ENCODE results near the gene KLHL14.

Gene KLHL14

DNA sequence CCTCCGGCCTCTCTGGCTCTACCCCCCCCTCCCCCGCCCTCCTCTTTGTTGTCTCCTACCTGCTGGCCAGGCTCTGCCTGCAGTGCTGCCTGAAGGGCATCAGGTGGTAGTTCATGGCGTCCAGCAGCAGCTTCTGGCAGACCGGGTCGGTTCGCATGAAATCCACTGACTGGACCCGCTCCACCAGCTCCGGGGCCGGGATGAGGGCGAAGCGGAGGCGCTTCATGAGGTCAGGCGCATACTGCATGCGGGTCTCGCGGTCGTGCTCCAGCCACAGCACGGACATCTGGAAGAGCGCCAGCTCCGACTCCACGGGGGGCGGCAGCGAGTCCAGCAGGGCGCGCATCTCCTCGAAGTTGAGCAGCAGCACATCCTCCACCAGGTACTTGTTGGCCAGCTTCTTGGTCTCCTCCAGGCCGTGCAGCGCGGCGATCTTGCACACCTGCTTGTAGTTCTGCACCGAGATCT lies 3.2 kb downstream of the KLHL14 start:
- DNase-seq, result no peak

DNA sequence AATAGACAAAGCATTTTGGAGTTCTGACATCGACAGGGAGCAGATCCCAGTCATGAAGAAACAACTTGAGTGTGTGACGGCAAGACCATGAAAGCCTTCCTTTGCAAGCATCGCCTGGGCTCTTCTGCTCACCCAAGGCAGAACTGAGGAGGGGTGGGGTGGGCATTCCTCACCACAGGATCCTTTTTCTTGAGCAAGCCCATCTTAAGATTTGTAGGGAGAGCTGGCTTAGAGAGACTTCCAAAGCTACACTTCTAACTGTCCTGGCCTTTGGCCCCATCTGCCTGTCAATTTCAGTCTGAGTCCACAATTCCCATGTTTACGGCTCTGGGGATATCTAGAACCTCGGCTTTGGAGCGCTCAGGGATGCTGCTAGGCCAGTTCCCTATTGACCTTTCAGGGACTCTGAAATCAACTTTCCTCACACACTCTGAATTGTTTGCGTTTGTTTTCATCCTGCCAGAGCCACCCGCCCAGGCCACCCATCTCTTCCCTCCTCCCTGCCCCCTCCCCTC lies 3.7 kb downstream of the KLHL14 start:
- no peak for DNase-seq

DNA sequence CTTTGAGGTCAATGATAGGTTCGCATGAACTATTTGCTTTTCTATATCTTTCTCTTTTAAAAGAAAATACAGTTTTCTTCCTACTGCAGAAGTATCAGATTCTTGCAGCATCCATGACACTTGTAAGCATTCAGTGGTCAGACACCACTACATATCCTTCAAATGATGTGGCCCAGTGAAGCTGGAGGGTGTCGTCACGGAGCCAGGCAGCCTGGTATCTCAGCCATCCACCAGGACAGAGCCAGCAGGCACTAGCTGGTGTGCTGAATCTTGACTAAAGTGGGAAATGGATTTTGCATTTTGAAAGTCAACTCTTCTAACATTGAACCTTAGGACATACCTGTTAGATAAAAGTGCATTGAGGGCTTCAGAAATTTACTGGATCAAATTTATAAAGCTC lies 5.4 kb downstream of the KLHL14 start:
- no peak for DNase-seq

DNA sequence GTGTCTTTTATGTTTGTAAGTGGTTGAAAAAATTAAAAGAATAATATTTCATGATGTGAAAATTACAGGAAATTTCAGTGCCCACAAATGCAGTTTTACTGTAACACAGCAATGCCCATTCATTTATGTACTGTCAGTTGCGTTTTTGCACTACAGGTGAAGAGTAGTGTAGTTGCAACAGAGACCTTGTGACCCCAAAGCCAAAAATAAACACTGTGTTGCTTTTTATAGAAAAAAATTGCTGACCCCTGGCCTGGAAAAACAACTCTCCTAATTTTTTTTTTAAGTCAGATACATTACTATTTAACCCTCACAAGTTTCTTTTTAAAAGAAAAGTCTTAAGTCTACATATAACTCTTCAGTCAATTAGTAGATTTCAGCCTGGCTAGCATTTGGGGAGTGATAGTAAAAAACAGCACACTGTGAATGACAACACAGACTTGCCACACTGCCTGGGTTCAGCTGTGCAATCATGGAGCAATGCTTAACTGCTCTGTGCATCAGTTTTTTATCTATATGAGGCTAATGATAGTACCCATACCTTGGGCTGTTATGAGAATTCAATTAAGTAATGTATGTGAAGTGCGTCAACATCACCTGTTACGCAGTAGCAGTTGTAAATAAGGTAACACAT lies 8.1 kb downstream of the KLHL14 start:
- DNase-seq, result no peak

DNA sequence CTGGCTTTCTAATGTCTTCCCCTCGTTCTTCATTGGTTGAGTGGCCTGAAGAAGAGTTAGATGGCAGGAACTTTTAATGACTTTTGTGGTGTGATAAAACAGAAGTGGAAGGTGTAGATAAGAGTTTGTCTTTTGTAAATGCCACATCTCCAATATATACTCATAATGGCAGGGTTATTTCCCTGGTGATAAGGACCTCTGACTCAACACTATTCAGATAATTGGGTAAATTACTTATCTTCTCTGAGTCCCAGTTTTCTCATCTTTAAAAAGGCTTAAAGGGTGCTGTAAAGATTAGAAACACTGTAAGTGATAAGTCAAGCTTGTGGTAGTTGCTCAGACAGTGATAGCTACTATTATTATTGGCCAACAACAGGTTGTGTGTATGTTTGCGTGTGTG lies 9.5 kb downstream of the KLHL14 start:
- DNase-seq, result no peak

DNA sequence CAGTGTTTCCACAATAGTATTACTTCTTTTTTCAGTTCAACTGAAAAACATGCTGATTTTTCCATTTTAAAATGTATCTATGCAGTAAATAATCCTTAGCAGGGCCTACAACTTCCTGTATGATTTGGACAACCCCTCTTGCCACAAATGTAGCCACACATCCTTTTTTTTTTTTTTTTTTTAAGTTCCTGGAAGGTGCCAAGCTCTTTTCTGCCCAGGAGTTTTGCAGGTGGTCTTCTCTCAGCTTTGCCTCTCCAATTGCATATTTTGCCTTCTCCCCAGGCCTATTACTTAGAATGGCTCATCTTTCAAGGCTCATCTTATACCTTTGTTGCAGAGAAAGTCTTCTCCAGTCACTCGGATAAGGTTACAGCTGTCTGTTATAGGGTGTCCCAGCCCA lies 11.6 kb downstream of the KLHL14 start:
- DNase-seq, result no peak

DNA sequence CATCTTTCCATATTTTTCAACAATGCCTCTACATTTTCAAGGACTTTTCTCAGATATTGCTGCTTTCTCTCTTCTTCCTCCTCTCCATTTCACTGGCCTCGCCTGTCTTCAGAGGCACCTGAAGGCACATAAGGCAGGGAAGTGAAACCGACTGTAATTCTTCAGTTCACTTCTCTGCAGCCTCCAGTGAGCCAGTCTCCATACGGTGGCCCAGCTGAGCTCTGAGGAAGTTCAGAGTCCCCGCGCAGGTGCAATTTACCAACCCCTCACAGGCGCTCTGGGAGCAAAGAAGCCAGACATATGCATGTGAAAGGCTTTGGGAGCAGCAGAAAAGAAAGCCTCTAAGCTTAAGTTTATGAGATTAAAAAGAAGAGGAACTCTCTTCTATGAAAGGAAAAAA lies 12.4 kb downstream of the KLHL14 start:
- no peak for DNase-seq

DNA sequence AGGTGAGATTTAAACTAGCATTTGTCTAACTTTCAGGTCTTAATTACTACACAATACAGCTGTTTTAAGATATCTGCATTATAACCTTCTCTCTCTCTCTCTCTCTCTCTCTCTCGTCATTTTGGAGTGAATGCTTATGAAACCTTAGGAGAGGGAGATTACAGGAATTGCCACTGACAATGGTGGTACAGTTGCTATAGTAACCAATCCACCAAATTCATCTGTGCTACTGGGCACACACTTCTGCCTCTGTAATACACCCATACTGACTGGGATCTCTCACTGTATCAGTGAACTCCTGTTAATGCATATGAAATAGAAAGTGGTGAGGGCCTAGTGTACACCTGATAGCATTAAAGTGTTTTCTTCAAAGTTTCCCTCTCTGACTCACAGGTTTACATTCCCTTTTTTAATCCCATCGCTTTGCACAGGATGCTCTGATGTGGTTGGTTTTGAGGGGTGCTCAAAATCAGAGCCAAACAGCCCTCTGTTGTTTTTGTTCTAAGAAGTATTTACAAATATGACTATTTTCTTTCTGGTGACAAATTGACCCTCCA lies 13.1 kb downstream of the KLHL14 start:
- no peak for DNase-seq

DNA sequence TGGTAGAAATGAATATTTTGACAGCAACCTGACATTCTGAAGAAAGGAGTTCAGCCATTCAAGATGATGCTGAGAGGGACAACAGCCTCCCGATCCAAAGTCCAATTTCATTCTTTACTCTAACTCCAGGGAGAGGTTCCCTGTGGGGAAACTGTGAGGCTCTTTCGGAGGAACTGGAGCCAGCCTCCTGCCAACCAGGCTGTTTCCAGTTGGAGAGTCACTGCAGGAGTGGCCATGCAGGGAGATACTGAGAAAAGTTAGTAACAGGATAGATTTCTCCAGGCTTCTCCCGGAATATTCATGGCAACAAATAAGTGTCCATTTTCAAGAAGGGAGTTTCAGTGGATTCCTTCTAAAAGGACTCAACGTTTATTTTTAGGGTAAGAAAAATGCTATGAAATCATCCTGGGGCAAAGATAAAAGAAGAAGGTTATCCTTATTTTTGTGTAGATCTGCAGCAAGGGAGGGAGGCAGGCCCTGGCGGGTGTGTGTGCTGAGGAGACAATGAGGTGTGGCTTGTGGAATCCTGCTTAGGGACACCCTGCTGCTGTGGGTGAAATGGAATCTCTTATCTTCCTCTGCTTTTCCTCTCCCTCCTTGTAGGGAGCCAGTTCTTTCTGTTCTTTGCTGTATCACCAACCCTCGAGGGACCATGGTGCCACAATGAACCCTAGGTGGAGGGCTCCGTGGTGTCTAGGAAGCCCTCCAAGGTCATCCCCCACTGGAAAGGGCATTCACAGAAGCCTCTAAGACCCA lies 18.1 kb downstream of the KLHL14 start:
- DNase-seq, result no peak

DNA sequence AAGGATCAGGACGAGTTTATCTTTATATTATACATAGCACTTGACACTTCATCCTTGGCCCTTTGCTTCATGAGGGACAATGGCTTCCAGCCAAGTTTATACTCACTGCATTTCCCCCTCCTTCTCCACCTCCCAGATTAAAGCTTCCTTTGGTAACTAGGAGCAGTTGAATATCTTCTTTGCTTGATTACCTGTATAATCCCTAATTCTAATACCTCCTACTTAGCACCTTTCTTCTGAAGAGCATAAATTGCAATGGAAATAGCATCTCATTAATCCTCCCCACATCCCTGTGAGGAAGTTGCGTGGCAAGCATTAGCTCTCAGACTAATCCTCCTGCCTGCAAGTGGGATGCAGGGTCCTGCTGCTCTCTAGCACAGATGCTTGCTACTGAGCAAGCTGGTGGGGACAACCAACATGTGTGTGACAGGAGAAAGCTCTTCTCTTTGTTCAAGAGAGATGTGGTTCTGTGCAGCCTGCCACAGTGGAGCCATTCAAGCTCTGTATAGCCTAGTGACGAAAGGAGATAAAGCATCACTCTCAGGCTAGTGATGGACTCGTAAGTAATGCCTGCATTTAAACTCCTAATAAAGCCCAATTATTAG lies 19.1 kb downstream of the KLHL14 start:
- DNase-seq, result no peak

DNA sequence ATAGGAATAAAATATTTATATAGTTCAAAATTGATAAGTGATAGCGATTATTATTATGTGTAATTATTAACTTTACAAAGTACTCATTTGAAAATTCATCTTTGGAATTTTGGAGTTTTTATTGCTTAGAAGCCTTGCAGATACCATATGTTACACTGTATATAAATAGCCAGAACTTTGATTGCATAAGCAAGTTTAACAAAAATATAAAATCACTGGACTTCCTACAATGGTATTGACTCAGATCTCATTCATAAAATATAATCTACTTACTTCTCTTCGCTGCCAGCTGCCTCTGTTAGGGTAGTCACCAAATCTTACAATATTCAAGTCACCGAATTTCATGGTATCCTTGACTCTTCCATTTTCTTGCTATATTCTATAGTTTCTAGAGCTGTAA lies 22.5 kb downstream of the KLHL14 start:
- DNase-seq, result no peak

DNA sequence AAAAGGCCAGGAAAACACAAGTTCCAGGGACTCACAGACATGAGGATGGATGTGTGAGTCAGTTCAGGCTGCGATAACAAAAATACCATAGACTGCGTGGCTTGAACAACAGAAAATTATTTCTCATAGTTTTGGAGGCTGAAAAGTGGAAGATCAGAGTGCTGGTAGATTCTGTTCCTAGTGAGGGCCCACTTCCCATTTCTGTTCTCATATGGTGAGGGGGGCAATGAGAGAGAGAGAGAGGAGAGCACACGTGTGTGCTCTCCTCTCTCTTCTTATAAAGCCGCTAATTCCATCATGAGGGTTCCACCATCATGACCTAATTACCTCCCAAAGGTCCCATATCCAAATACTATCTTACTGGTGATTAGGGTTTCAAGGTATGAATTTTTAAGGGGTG lies 23.0 kb downstream of the KLHL14 start:
- DNase-seq, result no peak

DNA sequence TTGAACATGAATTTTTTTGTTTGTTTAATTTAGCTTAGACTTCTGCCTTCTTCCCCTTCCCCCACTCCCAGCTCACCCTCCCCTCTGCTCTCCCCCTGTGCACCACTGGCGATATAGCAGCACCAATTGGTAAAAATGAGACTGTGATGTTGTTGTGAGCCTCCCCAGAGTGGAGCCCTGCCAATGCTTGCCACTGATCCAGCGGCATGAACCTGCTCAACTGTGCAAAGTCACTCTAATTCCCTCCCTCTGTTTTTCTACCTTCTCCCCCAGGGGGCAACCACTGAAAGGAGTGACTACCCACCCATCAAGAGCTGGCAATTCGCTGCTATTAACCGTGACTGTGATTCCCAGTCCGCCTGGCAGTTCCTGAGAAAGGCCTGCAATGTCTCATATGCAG lies 30.2 kb downstream of the KLHL14 start:
- no peak for DNase-seq

DNA sequence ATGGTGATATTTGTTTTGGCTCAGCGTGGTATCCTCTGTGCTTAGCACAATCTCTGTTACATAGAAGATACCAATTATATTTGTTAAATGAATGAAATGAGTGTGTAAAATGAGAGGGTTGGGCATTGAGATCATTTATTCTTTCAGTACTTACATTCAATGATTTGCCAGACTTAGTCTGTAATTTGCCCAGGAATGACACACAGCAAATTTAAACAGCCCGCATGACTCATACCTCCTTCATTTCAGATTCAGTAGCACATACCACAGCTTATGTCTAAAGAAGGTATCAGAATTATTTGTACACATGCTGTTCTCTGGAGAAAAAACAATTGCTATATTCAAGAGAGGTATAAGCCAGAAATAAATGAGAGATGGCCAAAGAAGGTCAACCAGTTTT lies 37.0 kb downstream of the KLHL14 start:
- DNase-seq, result no peak

DNA sequence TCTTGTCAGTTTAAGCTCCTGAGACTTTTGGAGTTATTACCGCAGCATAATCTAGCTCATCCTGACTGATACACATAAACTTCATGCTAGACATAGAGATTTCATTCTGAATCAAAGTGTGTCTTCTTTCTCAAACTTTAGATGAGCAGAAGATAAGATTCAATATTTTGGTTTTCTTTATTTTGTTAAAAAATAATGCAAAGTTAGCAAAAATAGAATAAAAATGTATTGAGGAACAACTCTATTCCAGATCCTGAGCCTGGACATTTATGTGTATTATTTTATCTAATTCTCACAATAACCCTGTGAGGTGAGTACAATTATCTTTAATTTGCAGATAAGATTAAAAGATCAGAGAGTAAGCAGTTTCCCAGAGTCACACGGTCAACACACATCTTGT lies 38.4 kb downstream of the KLHL14 start:
- DNase-seq, result no peak

DNA sequence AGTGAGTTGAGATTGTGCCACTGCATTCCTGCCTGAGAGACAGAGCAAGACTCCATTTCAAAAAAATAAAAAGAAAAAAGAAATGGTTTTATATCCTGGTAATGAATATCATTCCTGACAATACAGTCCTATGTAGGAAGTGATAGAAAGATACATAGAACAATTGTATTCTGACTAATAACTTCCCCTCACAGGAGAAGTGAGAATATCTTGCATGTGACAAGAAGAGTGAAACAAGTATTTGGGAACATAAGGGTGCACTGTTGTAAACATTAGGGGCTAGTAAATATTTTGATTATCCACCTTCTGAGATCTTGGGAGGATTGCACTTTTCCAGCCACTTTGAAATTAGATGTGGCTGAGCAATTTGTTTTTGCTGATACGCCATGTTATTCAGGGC lies 40.7 kb downstream of the KLHL14 start:
- no peak for DNase-seq

DNA sequence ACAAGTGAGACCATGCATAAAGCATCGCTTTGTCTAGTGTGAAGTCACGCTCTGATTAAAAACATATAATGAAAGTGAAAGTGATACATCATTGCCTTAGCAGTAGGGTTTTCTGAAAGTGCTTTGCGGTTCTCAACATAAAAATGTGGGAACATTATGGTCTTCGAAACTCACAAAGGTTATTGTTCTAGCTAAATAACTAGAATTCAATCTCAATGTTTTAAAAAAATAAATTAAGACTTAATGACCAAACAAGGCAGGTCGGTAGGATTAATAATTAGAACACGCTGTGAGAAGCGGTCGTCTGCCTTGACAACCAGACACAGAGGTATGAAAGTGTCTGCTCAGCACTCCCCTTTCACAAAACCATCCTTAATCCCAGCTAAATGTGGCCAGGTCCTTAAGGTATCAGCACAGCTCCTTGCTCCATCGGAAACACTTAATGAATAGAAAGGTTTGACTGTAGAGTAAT lies 42.2 kb downstream of the KLHL14 start:
- DNase-seq, result no peak

DNA sequence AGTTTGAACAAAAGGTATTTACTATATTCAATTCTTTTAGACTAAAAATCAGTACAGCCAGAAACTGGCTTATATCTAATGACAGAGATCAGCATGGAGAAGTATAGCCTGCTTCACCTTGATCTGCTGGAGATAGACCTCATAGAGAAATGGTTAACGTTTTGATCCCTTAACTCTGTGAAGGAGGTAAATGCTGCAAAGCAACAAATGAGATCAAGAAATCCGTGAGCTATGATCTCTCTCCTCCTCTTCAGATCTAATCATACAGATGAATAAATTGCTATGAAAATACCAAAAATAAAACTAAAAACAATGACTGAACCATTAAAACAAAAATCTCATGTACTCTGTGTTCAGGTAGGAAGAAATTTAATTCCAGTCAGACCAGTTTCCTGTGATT lies 42.8 kb downstream of the KLHL14 start:
- DNase-seq, result no peak

DNA sequence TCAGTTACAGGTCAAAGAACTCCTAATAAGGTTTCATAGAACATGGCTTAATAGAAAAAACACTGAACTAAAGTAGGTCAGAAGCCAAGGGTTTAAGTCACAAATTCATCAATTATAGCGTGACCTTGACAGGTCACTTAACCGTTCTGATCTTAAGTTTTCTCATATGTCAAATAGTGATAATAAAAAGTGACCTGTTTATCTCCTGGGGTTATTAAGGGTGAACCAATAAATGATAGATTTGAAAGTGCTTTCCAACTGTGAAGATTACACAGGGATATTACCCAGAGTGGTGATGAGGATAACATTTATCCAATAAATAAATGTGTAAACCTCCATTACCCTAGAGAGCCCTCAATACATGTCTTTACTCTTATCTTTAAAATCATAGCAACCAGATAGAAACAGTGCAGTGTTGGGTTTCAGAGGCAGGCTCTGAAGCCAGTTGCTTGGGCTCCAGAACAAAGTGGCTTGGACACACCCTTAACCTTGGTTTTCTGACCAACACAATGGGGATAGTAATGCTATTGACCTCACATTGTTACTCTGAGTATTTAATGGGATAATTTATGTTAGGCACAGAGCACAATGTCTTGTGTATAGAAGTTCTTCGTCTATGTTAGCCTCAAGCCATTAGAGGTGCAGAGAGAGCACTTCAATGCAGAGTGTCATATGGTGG lies 48.6 kb downstream of the KLHL14 start:
- DNase-seq, result no peak

DNA sequence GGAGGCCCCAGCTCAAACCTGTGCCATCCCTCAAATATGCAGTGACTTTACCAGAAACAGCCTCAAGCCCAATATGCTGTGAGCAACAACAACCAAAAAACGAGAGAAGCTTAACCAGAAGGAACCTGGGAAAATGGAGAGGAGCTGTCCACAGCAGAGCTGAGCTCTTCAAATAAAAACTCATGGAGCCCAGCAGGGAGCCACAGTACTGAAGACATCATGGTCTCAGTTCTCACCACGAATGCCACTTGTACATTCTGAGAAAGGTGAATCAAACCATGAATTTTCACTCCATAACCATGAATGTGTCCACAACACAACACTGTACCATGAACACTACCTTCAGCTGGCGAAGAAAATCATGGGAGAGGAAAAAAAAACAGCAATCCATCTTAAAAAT lies 50.5 kb downstream of the KLHL14 start:
- DNase-seq, result no peak

DNA sequence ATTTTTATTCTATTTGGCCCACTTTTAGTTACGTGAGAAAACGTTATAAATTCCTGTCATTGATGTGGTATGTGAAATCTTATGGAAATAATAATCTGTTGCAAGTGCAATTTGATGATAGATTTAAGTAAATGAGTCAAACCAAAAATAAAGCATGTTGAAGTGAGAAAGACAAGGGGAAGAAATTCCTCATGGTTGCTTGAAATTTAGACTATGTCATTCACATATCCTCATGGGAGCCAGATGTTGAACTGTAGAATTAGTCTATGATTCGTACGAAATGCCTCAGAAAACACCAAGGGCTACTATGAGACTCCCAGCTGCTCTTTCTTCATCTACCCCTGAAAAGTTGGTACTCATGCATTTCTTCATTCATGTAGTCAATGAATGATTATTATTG lies 55.7 kb downstream of the KLHL14 start:
- no peak for DNase-seq

DNA sequence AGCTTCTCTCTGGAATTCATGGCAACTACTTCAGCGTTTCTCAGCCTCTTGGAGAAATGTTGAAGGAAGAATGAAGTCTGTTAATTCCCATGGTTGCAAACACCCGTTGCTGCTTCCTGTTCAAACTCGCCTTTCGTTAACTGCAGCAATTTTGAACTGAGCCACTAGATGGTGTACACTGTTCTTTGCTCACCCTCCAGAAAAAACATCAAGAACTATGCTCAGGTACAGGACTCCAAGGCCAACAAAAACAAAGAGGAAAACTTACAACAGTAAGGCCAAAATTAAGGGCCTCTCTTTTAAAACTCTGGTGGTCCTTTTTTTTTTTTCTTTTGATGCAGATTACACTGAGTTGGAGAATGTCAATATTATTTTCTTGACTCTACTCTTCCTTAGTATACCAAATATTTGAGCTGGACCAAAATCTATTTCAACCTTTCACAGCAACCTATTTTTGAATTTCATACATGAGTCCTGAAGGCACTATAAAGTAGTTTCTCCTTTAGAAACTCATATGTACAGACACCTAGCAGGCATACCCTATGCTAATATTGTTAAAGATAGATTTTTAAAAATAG lies 58.2 kb downstream of the KLHL14 start:
- DNase-seq, result peak; percentile 56

DNA sequence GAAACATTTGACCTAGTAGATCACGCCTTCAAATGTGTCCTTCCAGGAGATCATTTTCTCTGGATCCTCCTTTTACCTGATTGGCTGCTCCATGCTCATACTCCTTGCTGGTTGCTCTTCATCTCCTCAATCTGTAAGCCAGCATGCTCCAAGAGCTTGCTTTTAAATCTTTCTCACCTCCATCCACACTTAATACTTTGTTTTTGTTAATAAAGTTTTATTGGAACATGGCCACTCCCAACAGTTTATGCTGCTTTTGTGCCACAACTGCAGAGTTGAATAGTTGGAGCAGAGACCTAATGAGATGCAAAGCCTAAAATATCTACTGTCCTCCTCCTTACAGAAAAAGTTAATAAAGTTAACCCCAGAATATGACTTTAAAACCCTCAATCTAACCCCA lies 60.0 kb downstream of the KLHL14 start:
- no peak for DNase-seq

All from right forelimb (tissue), 1 donor.